Kidney epithelial cell (primary cell): Measurements from ENCODE around the gene ATP4A. TPM values are rescaled to one million over a fixed set of nuclear protein-coding genes. Genes with fewer than 3 reads are reported as not detected.

Experiments
- total RNA-seq: library from RNA; depleted of rRNA; stranded (reverse); fragments of >200 nt; gene quantifications from 2 replicates; pipeline ENCODE4 v1.2.3, GENCODE V29; 2015

ATP4A gene
- total RNA-seq, 1 donor from 2014 or later = not detected

Other genes starting within 250 kb of the ATP4A start
- 0.75 and 2.9 TPM in 2 replicates for gene CD22, start 234.5 kb downstream of the ATP4A start, total RNA-seq
- gene FFAR1, start 215.8 kb downstream of the ATP4A start, total RNA-seq = 0.04 TPM in 1 of 2 replicates, not detected in the other
- gene FFAR3, start 205.2 kb downstream of the ATP4A start, total RNA-seq = not detected in 2 replicates
- gene GPR42, start 192.6 kb downstream of the ATP4A start, total RNA-seq = not detected in 2 replicates
- gene FFAR2, start 115.4 kb downstream of the ATP4A start, total RNA-seq = not detected in 2 replicates
- not detected in 2 replicates for gene KRTDAP, start 73.2 kb downstream of the ATP4A start, total RNA-seq
- 219 and 266 TPM in 2 replicates for gene DMKN, start 50.0 kb downstream of the ATP4A start, total RNA-seq
- not detected in 2 replicates for gene SBSN, start 35.3 kb downstream of the ATP4A start, total RNA-seq
- not detected in 2 replicates for gene GAPDHS, start 30.2 kb downstream of the ATP4A start, total RNA-seq
- gene TMEM147, start 18.0 kb downstream of the ATP4A start, total RNA-seq = 160 and 166 TPM in 2 replicates
- not detected in 2 replicates for gene PMIS2, start 22.5 kb upstream of the ATP4A start, total RNA-seq
- 12.3 and 14.1 TPM in 2 replicates for gene HAUS5, start 49.1 kb upstream of the ATP4A start, total RNA-seq
- 115 and 121 TPM in 2 replicates for gene RBM42, start 65.4 kb upstream of the ATP4A start, total RNA-seq
- not detected in 2 replicates for gene ETV2, start 78.1 kb upstream of the ATP4A start, total RNA-seq
- 347 and 569 TPM in 2 replicates for gene COX6B1, start 84.7 kb upstream of the ATP4A start, total RNA-seq
- gene UPK1A, start 102.9 kb upstream of the ATP4A start, total RNA-seq = not detected in 2 replicates
- not detected in 2 replicates for gene ZBTB32, start 140.9 kb upstream of the ATP4A start, total RNA-seq
- 18.4 and 31.8 TPM in 2 replicates for gene KMT2B, start 154.3 kb upstream of the ATP4A start, total RNA-seq
- gene IGFLR1, start 178.8 kb upstream of the ATP4A start, total RNA-seq = 1.9 and 8.8 TPM in 2 replicates
- 15.5 and 17.6 TPM in 2 replicates for gene U2AF1L4, start 181.8 kb upstream of the ATP4A start, total RNA-seq
- gene PSENEN, start 182.0 kb upstream of the ATP4A start, total RNA-seq = 46.8 and 59.7 TPM in 2 replicates
- 15.1 and 22.0 TPM in 2 replicates for gene LIN37, start 184.9 kb upstream of the ATP4A start, total RNA-seq
- 0.17 and 0.82 TPM in 2 replicates for gene HSPB6, start 193.4 kb upstream of the ATP4A start, total RNA-seq
- 6.1 and 13.0 TPM in 2 replicates for gene PROSER3, start 194.5 kb upstream of the ATP4A start, total RNA-seq
- gene ARHGAP33, start 211.9 kb upstream of the ATP4A start, total RNA-seq = 2.8 and 3.5 TPM in 2 replicates
- not detected in 2 replicates for gene PRODH2, start 249.2 kb upstream of the ATP4A start, total RNA-seq